Right lobe of liver (tissue), 6 donors: ENCODE results near the gene CHMP4B. TPM values are rescaled to one million over a fixed set of nuclear protein-coding genes. Genes with fewer than 3 reads are reported as not detected.

Experiments used
- ATAC-seq, 4 donors: fragments of 200-7000 bp; cut with Tn5 transposase; one replicate each; pipeline ENCODE4 v1.9.1; 2020; ENCODE audit warnings: mild to moderate bottlenecking in 4 of 4, moderate library complexity in 4 of 4
- DNase-seq, 3 donors: peaks; one replicate each; pipeline ENCODE4 v3.0.0-alpha.2; 2020
- H3K27ac ChIP-seq, 3 donors: fragments of 200-600 bp; one replicate each; pipeline ENCODE4 v1.8.0; 2022
- H3K27me3 ChIP-seq, 2 donors: fragments of 200-600 bp; one replicate each; pipeline ENCODE4 v1.8.0; 2022
- H3K36me3 ChIP-seq, 4 donors: fragments of 200-600 bp; sonication (generic) in 1 of 4; one replicate each; pipeline versions ENCODE4 v1.5.1 to v1.8.0; 2017 to 2022; ENCODE audit warnings: control low read depth in 1 of 4
- H3K4me1 ChIP-seq, 4 donors: fragments of 200-600 bp; sonication (generic) in 1 of 4; one replicate each; pipeline versions ENCODE4 v1.5.1 to v1.8.0; 2017 to 2022; ENCODE audit warnings: control low read depth in 1 of 4
- H3K4me3 ChIP-seq, 3 donors: fragments of 200-600 bp; one replicate each; pipeline ENCODE4 v1.8.0; 2022
- H3K9me3 ChIP-seq, 4 donors: fragments of 200-600 bp; sonication (generic) in 1 of 4; one replicate each; pipeline versions ENCODE4 v1.5.1 to v1.8.0; 2017 to 2022; ENCODE audit warnings: control low read depth in 1 of 4
- CTCF ChIP-seq, 4 donors: fragments of 200-600 bp in 3 of 4; fragments of 450-650 bp in 1 of 4; IDR thresholded peaks; one replicate each; pipeline versions ENCODE4 v1.5.1 to v1.8.0; 2016 to 2022; ENCODE audit warnings: antibody characterized with exemption in 4 of 4, mild to moderate bottlenecking in 2 of 4
- POLR2A ChIP-seq: fragments of 450-650 bp; IDR thresholded peaks from one replicate; pipeline ENCODE4 v1.6.1; 2017; ENCODE audit warnings: antibody characterized with exemption, mild to moderate bottlenecking
- WGBS: methylation state at CpG from one replicate; pipeline ENCODE4 v1.1.6; 2018; ENCODE audit warnings: low coverage, low lambda C conversion rate; ENCODE audit not compliant: insufficient coverage; ENCODE audit errors: missing lambda C conversion rate; 5-methylcytosine and 5-hydroxymethylcytosine counted together
- intact Hi-C, 2 donors: fragments of 100-400 bp; cut with DNase I; formaldehyde crosslinking; loops; one replicate each; pipeline versions ENCODE4 v1.11.2 to v1.14.1; 2022
- total RNA-seq, 6 experiments: library from RNA; depleted of rRNA in 2 of 6; stranded (reverse); fragments of >200 nt in 2 of 6; fragmentation: NEBNext Ultra II Directional in 3 of 6; extraction: Animal tissue kit (Norgen Biotek cat#: 25700) in 3 of 6; gene quantifications; one replicate each; pipeline versions ENCODE4 v1.1.0 to v1.2.4, GENCODE V29; 2016 to 2023
- donor health status: DM: no; HTN: yes; CAD: no.
- donor health status: DM: no; HTN: no; CAD: no.
- donor health status: DM: no; HTN: no; CAD: no.
- donor health status: DM: no; HTN: yes; CAD: no.
- donor health status: DM: no; HTN: yes; CAD: no.

CHMP4B gene
- total RNA-seq, 6 experiments from 2014 or later = 21.0 to 40.8 (median 28.3) TPM

GRCh38 chr20:33833333-33833732 lies 22.2 kb downstream of the CHMP4B start:
- intact Hi-C loops = no loop called here
- H3K4me1 ChIP-seq = peaks cover 0 to 54% (median 19%) of the 10 kb centered on the region in 4 donors
- H3K4me3 ChIP-seq = no peak overlapping the region
- DNase-seq (no peak), ATAC-seq (no peak)
- no peaks in the 10 kb centered on the region for H3K27me3 ChIP-seq
- no peaks in the 10 kb centered on the region for H3K36me3 ChIP-seq
- no peaks in the 10 kb centered on the region for H3K9me3 ChIP-seq
- no peak for TF ChIP-seq CTCF (IDR thresholded peaks at IDR 0.05)
- WGBS = 42% methylated on average over 1 of the region's 1 CpG
- peak overlapping the region in 1 of 3 donors; percentile 0 for H3K27ac ChIP-seq

GRCh38 chr20:33835615-33836172 lies 24.5 kb downstream of the CHMP4B start:
- peak; percentile 68 to 85 (median 76) for ATAC-seq

GRCh38 chr20:33836277-33836676 lies 25.1 kb downstream of the CHMP4B start:
- Histone ChIP-seq H3K9me3 (no peaks in the 10 kb centered on the region), H3K27ac (peak overlapping the region in 1 of 3 donors; percentile 63), H3K4me1 (peaks cover 0 to 76% (median 32%) of the 10 kb centered on the region in 4 donors), H3K27me3 (no peaks in the 10 kb centered on the region), H3K36me3 (no peaks in the 10 kb centered on the region), H3K4me3 (no peak overlapping the region)
- no peak for ATAC-seq
- WGBS = 48% methylated on average over 2 of the region's 2 CpGs
- no peak for DNase-seq
- TF ChIP-seq POLR2A (no peak), CTCF (IDR thresholded peaks at IDR 0.05) (no peak)
- intact Hi-C loops = no loop called here

More at GRCh38 chr20:33835615-33836172, 24.5 kb downstream of the CHMP4B start:
- H3K4me3 ChIP-seq = no peak overlapping the region
- peak overlapping the region in 1 of 3 donors; percentile 63 for H3K27ac ChIP-seq
- WGBS = 50% methylated on average over 8 of the region's 9 CpGs
- H3K27me3 ChIP-seq = no peaks in the 10 kb centered on the region
- TF ChIP-seq POLR2A = no peak
- TF ChIP-seq CTCF (IDR thresholded peaks at IDR 0.05) = no peak
- H3K36me3 ChIP-seq = no peaks in the 10 kb centered on the region
- no peaks in the 10 kb centered on the region for H3K9me3 ChIP-seq
- peak in 2 of 3 donors; percentile 71 to 84 for DNase-seq
- intact Hi-C loops = no loop called here
- H3K4me1 ChIP-seq = peaks cover 0 to 70% (median 30%) of the 10 kb centered on the region in 4 donors

- H3K4me1 ChIP-seq = peaks cover 0 to 86% (median 33%) of the 10 kb centered on the region in 4 donors
- H3K27me3 ChIP-seq = no peaks in the 10 kb centered on the region
- H3K27ac ChIP-seq = no peak overlapping the region
- no peaks in the 10 kb centered on the region for H3K36me3 ChIP-seq
- no peak overlapping the region for H3K4me3 ChIP-seq
- H3K9me3 ChIP-seq = no peaks in the 10 kb centered on the region
- no peak for ATAC-seq
- TF ChIP-seq POLR2A (no peak), CTCF (IDR thresholded peaks at IDR 0.05) (no peak)
- no peak for DNase-seq
- WGBS = 85% methylated on average over 5 of the region's 5 CpGs
- intact Hi-C loops = no loop called here
These were observed 26.1 kb downstream of the CHMP4B start for GRCh38 chr20:33837096-33837830.
